Suprapubic skin (tissue), 4 donors: ENCODE measurements around the gene TMEM59L. TPM values are rescaled to one million over a fixed set of nuclear protein-coding genes. Genes with fewer than 3 reads are reported as not detected.

Experiments
- DNase-seq, 2 donors: peaks; one replicate each; pipeline ENCODE4 v3.0.0-alpha.2; 2019; ENCODE audit warnings: low spot score in 2 of 2
- H3K27ac ChIP-seq: fragments of 200-600 bp; sonication (generic); one replicate; pipeline ENCODE4 v1.5.1; 2019
- H3K27me3 ChIP-seq: fragments of 200-600 bp; sonication (generic); one replicate; pipeline ENCODE4 v1.5.1; 2019
- H3K36me3 ChIP-seq: fragments of 200-600 bp; sonication (generic); one replicate; pipeline ENCODE4 v1.5.1; 2019
- H3K4me1 ChIP-seq: fragments of 200-600 bp; sonication (generic); one replicate; pipeline ENCODE4 v1.5.1; 2019
- H3K4me3 ChIP-seq: fragments of 200-600 bp; sonication (generic); one replicate; pipeline ENCODE4 v1.5.1; 2019; ENCODE audit warnings: mild to moderate bottlenecking
- H3K9me3 ChIP-seq: fragments of 200-600 bp; sonication (generic); one replicate; pipeline ENCODE4 v1.5.1; 2019
- EP300 ChIP-seq: sonication (generic); formaldehyde crosslinking; IDR thresholded peaks from one replicate; pipeline ENCODE4 v1.6.1; 2017; ENCODE audit warnings: antibody characterized with exemption
- POLR2A ChIP-seq, 2 donors: fragments of 450-650 bp; IDR thresholded peaks; one replicate each; pipeline ENCODE4 v1.6.1; 2017; ENCODE audit warnings: antibody characterized with exemption in 2 of 2, mild to moderate bottlenecking in 2 of 2, moderate library complexity in 2 of 2
- POLR2AphosphoS5 ChIP-seq, 3 donors: sonication (generic); formaldehyde crosslinking; IDR thresholded peaks; one replicate each; pipeline ENCODE4 v1.6.1; 2017; ENCODE audit warnings: antibody characterized with exemption in 3 of 3
- WGBS: methylation state at CpG from one replicate; pipeline ENCODE4 v1.1.5; 2018; 5-methylcytosine and 5-hydroxymethylcytosine counted together
- total RNA-seq, 4 donors: library from RNA; depleted of rRNA; stranded (reverse); fragments of >200 nt; gene quantifications; one replicate each; pipeline ENCODE4 v1.1.0, GENCODE V29; 2016
- TF ChIP-seq, protein P1 (sequence below), 2 donors: fragments of 200-600 bp in 1 of 2; fragments of 450-650 bp in 1 of 2; sonication (generic) in 1 of 2; IDR thresholded peaks; one replicate each; pipeline ENCODE4 v1.5.1; 2016 to 2019; ENCODE audit warnings: antibody characterized with exemption in 2 of 2, mild to moderate bottlenecking in 1 of 2, moderate library complexity in 1 of 2

TMEM59L gene
- total RNA-seq, 4 donors from 2014 or later = 0.49 to 1.4 (median 0.97) TPM

DNA sequence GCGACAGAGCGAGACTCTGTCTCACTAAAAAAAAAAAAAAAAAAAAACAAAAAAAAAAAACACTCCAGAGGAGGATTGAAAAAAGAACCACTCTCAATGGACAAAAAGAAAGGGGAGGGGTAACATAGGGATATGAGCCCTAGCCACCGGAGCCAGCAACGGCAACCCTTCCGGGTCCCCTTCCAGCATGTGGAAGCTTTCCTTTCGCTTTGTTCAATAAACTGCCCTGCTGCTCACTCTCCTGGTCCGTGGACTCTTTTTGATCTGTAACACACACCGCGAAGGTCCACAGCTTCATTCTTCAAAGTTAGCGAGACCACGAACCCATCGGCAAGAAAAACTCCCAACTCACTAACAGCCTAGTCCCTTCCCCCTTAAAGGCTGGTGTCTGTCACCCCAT is 25.1 kb upstream of the TMEM59L start:
- Histone ChIP-seq H3K36me3 (peaks cover 11% of the 10 kb centered on the region), H3K4me1 (peaks cover 35% of the 10 kb centered on the region), H3K27me3 (no peaks in the 10 kb centered on the region), H3K9me3 (no peaks in the 10 kb centered on the region), H3K27ac (peak overlapping the region; percentile 80), H3K4me3 (no peak overlapping the region)
- 91% methylated on average over 12 of the region's 12 CpGs for WGBS
- no peak for TF ChIP-seq EP300
- TF ChIP-seq POLR2AphosphoS5 (IDR thresholded peaks at IDR 0.05) = no peak
- TF ChIP-seq POLR2A (IDR thresholded peaks at IDR 0.05) = no peak
- TF ChIP-seq, protein P1, sequence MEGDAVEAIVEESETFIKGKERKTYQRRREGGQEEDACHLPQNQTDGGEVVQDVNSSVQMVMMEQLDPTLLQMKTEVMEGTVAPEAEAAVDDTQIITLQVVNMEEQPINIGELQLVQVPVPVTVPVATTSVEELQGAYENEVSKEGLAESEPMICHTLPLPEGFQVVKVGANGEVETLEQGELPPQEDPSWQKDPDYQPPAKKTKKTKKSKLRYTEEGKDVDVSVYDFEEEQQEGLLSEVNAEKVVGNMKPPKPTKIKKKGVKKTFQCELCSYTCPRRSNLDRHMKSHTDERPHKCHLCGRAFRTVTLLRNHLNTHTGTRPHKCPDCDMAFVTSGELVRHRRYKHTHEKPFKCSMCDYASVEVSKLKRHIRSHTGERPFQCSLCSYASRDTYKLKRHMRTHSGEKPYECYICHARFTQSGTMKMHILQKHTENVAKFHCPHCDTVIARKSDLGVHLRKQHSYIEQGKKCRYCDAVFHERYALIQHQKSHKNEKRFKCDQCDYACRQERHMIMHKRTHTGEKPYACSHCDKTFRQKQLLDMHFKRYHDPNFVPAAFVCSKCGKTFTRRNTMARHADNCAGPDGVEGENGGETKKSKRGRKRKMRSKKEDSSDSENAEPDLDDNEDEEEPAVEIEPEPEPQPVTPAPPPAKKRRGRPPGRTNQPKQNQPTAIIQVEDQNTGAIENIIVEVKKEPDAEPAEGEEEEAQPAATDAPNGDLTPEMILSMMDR (IDR thresholded peaks at IDR 0.05) = no peak
- no peak for DNase-seq

DNA sequence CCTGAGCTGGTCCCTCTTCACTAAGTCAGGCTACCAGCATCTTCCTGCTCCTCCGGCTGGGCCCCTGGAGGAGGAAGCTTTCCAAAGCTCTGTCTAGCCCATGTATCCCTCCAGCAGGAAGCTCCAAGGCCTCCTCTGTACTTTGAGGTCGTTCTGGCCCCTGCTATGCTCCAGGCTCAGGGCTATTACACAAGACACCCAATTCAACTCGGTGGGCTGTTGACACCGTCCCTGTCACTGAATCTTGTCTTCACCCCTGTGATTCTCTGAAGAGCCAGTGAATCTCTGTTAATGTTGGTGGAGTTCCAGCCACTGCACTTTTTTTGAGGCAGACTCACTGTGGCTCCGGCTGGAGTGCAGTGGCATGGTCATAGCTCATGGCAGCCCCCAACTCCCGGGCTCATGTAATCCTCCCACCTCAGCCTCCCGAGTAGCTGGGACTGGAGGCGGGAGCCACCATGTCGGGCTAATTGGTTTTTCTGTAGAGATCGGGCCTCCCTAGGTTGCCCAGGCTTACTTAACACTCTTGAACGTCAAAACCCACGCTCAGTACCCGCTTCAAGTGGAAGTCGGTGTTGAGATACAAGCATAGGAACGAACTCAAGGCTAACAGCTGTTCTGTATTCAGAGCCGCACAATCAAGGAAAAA is 24.6 kb upstream of the TMEM59L start:
- peaks cover 35% of the 10 kb centered on the region for H3K4me1 ChIP-seq
- TF ChIP-seq EP300 (no peak), POLR2A (IDR thresholded peaks at IDR 0.05) (no peak), POLR2AphosphoS5 (IDR thresholded peaks at IDR 0.05) (no peak)
- TF ChIP-seq, protein P1 (IDR thresholded peaks at IDR 0.05) = no peak
- peak overlapping the region; percentile 80 for H3K27ac ChIP-seq
- H3K27me3 ChIP-seq = no peaks in the 10 kb centered on the region
- H3K36me3 ChIP-seq = peaks cover 11% of the 10 kb centered on the region
- 26% methylated on average over 14 of the region's 16 CpGs for WGBS
- H3K4me3 ChIP-seq = peak overlapping the region; percentile 87
- DNase-seq = no peak
- no peaks in the 10 kb centered on the region for H3K9me3 ChIP-seq

DNA sequence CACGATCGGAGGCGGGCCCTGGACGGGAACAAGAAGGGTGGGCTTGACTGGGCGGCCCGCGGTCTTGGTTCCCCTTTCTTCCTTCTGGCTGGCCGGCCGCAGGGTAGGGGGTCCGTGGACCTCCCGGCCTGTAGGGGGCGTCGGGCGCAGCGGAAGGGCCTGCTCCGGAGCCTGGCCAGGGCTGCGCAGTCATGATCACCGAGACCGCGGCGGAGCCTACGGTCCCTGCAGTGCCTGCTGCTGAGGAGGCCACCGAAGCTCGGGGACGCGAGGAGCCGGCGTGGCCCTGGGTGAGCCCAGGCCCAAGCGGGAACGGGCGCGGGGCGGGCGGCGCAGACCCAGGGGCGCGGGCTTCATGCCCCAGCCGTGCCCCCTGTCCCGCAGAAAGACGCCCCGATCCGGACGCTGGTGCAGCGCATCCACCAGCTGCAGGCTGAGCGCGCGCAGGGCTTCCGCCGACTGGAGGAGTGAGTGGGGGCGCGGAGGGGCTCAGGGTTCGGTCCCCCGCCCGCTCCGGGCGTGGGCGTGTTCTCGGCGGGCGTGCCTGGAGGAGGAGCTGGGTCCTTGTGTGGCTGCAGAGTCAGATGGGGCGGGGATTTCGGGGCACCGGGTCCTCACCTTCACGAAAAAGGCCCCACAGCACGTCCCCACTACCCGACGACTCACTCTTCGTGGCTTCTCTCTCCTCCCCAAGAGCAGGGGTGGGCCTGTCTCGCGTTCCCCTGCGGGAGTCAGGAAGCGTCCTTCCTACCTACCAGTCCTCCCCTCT is 23.9 kb upstream of the TMEM59L start, which contains the start of gene REX1BD:
Gene REX1BD, plus strand, starts transcription at position 188 of the 769 bp plus-strand sequence. Its CDS starts 4 bp downstream, at position 192.
- Histone ChIP-seq H3K4me3 (peak within 1 kb of the TSS; percentile 87), H3K27me3 (no peaks in the 10 kb centered on the region), H3K27ac (peak within 1 kb of the TSS; percentile 80), H3K36me3 (peaks cover 11% of the 10 kb centered on the region), H3K9me3 (no peaks in the 10 kb centered on the region), H3K4me1 (peaks cover 41% of the 10 kb centered on the region)
- TF ChIP-seq POLR2AphosphoS5 (IDR thresholded peaks at IDR 0.05) (peak in 2 of 3 donors; percentile 16 to 62), EP300 (no peak), POLR2A (IDR thresholded peaks at IDR 0.05) (no peak)
- TF ChIP-seq, protein P1 (IDR thresholded peaks at IDR 0.05) = peak; percentile 49 to 79
- DNase-seq = peak; percentile 92 to 94
- 0% methylated on average over 19 of the region's 72 CpGs for WGBS

DNA sequence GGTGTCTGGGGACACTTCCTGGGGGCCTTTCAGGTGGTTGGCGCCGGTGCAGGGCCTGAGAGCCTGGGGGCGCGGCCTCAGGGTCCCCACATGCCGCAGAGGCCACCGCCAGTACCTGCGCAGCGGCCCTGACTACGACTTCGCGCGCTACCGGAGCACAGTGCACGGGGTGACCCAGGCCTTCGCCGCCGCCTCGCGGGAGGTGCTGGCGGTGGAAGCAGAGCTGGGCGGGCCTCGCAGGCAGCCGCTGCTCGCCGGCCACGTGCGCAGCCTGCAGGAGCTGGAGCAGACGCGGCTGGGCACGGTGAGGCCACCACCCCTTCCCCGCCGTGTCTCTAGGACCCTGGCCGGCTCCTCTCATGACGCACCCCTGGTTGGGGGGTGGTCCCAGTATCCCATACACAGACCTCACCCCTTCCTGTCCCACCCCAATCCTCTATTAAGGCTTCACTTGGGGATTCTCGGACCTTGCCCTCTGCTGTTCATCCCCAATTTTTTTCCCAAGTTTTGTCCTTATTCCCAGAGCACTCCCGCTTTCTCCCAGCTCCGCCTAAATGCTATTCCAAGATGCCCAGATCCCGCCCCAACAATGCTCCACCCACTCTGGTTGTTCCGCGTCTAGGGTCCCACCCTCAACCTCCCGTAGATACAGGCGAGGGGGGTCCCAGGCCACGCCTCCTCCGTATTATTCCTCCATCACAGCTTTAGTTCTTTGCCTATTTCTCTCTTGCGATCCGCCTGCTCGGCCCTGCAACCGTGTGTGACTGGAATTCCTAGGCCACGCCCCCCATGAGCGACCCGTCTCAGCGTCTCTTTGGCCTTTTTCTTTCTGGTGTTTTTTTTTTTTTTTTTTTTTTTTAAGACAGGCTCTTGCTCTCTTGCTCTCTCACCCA is 23.0 kb upstream of the TMEM59L start:
- H3K36me3 ChIP-seq = peaks cover 11% of the 10 kb centered on the region
- peak in 1 of 2 donors; percentile 79 for DNase-seq
- H3K4me1 ChIP-seq = peaks cover 49% of the 10 kb centered on the region
- H3K4me3 ChIP-seq = peak overlapping the region; percentile 87
- WGBS = 12% methylated on average over 29 of the region's 52 CpGs
- TF ChIP-seq, protein P1 (IDR thresholded peaks at IDR 0.05) = peak; percentile 15 to 29
- TF ChIP-seq EP300 (no peak), POLR2AphosphoS5 (IDR thresholded peaks at IDR 0.05) (peak in 1 of 3 donors; percentile 34)
- no peaks in the 10 kb centered on the region for H3K9me3 ChIP-seq
- H3K27ac ChIP-seq = peak overlapping the region; percentile 80
- no peaks in the 10 kb centered on the region for H3K27me3 ChIP-seq
